Central memory CD8-positive, alpha-beta T cell (primary cell): ENCODE data around the gene CYP4F22.
"Not testable (repeated sequence)": the region's sequence is repeated elsewhere in the genome, so short reads cannot be mapped to it uniquely, and the experiment has no call there.

Source experiments
- ATAC-seq: fragments of 150-1000 bp; cut with Tn5 transposase; replicated peaks from 2 replicates; pipeline ENCODE4 v1.10.0; 2022; ENCODE audit warnings: mild to moderate bottlenecking, moderate FRiP score, moderate number of reproducible peaks; ENCODE audit not compliant: poor library complexity, severe bottlenecking; ENCODE audit errors: extremely low read depth
- DNase-seq, 2 donors: peaks; one replicate each; pipeline ENCODE4 v3.0.0; 2021; ENCODE audit warnings: low spot score in 2 of 2
- H3K27ac Mint-ChIP-seq: one replicate; pipeline ENCODE4 v1.8.0; 2022; ENCODE audit warnings: low read depth, mild to moderate bottlenecking, moderate library complexity, mixed read lengths
- H3K27me3 Mint-ChIP-seq: one replicate; pipeline ENCODE4 v1.8.0; 2022; ENCODE audit warnings: mixed read lengths
- H3K36me3 Mint-ChIP-seq: one replicate; pipeline ENCODE4 v1.8.0; 2022; ENCODE audit warnings: mild to moderate bottlenecking, moderate library complexity, mixed read lengths; ENCODE audit not compliant: insufficient read depth
- H3K4me1 Mint-ChIP-seq: one replicate; pipeline ENCODE4 v1.8.0; 2022; ENCODE audit warnings: mixed read lengths
- H3K4me3 Mint-ChIP-seq: one replicate; pipeline ENCODE4 v1.8.0; 2022; ENCODE audit warnings: mild to moderate bottlenecking, moderate library complexity, mixed read lengths
- H3K9me3 Mint-ChIP-seq: one replicate; pipeline ENCODE4 v1.8.0; 2022; ENCODE audit warnings: mixed read lengths

Gene CYP4F22

GRCh38 chr19:15508035-15508710 lies at the start of gene CYP4F22:
CYP4F22 (plus strand) TSS chr19:15508525; CDS start chr19:15525337, 16,812 bp downstream.
- no peak for DNase-seq

GRCh38 chr19:15461694-15462093 lies 46.6 kb upstream of the CYP4F22 start:
- Mint-ChIP-seq H3K36me3 (peaks cover 41% of the 10 kb centered on the region), H3K9me3 (no peaks in the 10 kb centered on the region), H3K27ac (peak overlapping the region; percentile 82), H3K4me3 (peak overlapping the region; percentile 92), H3K4me1 (peaks cover 35% of the 10 kb centered on the region), H3K27me3 (no peaks in the 10 kb centered on the region)
- ATAC-seq (no peak), DNase-seq (no peak)

More at GRCh38 chr19:15508035-15508710, at the start of gene CYP4F22:
- Mint-ChIP-seq H3K9me3 (no peaks in the 10 kb centered on the region), H3K27ac (peak within 1 kb of the TSS; percentile 57), H3K4me3 (peak within 1 kb of the TSS; percentile 64), H3K36me3 (no peaks in the 10 kb centered on the region), H3K4me1 (peaks cover 18% of the 10 kb centered on the region), H3K27me3 (peaks cover 18% of the 10 kb centered on the region)
- ATAC-seq = peak; percentile 40

GRCh38 chr19:15463861-15464371 lies 44.4 kb upstream of the CYP4F22 start:
- Mint-ChIP-seq H3K27ac (peak overlapping the region; percentile 90), H3K9me3 (no peaks in the 10 kb centered on the region), H3K4me1 (peaks cover 56% of the 10 kb centered on the region), H3K4me3 (peak overlapping the region; percentile 92), H3K36me3 (peaks cover 38% of the 10 kb centered on the region), H3K27me3 (no peaks in the 10 kb centered on the region)
- DNase-seq (peak; percentile 60 to 73), ATAC-seq (peak; percentile 91)

GRCh38 chr19:15464394-15465385 lies 43.6 kb upstream of the CYP4F22 start, which contains the start of gene RASAL3:
RASAL3 (minus strand) TSS chr19:15464544; CDS start chr19:15464358, 186 bp downstream.
- no peaks in the 10 kb centered on the region for H3K27me3 Mint-ChIP-seq
- peaks cover 62% of the 10 kb centered on the region for H3K4me1 Mint-ChIP-seq
- peak; percentile 39 to 41 for DNase-seq
- H3K27ac Mint-ChIP-seq = peak within 1 kb of the TSS; percentile 90
- H3K36me3 Mint-ChIP-seq = peaks cover 34% of the 10 kb centered on the region
- peak; percentile 76 for ATAC-seq
- H3K4me3 Mint-ChIP-seq = peak within 1 kb of the TSS; percentile 92
- H3K9me3 Mint-ChIP-seq = no peaks in the 10 kb centered on the region

DNA sequence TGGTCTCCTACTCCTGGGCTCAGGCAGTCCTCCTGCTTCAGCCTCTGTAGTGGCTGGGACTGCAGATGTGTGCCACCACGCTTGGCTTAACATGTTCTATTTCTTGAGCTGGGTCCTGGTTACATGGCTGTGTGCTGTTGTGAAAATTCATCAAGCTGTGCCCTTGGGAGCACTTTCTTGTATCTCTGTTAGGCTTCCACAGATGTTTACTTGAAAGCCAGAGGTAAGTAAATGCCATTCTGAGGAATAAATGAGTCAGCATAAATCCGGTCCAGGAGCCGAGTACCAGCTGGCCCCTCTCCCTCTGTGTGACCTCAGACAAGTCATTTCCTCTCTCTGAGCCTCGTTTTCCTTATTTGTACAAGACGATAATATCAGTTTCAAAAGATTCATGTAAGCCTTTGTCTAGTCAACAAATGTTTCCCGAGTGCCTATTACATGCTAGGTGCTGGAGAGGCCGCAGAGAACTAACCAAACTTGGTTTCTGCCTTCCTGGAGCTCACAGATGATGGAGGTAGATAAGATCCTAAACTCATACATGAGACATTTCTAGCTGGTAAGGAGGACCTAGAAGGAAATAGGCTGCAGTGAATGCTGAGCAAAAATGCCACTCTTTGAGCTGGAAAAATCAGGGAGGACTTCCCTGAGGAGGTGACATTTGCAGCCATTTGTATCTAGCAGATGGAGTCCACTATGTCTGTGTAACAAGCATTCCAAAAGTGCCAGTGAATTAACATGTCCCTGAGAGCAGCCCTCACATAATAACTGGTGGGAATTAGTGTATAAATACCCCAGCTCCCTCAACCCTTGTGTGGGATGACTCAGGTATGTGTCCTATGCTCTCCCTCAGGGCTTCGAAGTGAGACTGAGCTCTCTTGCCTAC lies 41.2 kb upstream of the CYP4F22 start:
- DNase-seq (no peak), ATAC-seq (peak; percentile 18)
- peak overlapping the region; percentile 89 for H3K27ac Mint-ChIP-seq
- peak overlapping the region; percentile 62 for H3K4me3 Mint-ChIP-seq
- H3K27me3 Mint-ChIP-seq = no peaks in the 10 kb centered on the region
- H3K9me3 Mint-ChIP-seq = no peaks in the 10 kb centered on the region
- H3K36me3 Mint-ChIP-seq = peaks cover 19% of the 10 kb centered on the region
- H3K4me1 Mint-ChIP-seq = peaks cover 57% of the 10 kb centered on the region

- H3K4me3 Mint-ChIP-seq = peak overlapping the region; percentile 39
- H3K9me3 Mint-ChIP-seq = no peaks in the 10 kb centered on the region
- H3K27me3 Mint-ChIP-seq = no peaks in the 10 kb centered on the region
- no peak for DNase-seq
- peaks cover 57% of the 10 kb centered on the region for H3K4me1 Mint-ChIP-seq
- peak overlapping the region; percentile 89 for H3K27ac Mint-ChIP-seq
- peaks cover 16% of the 10 kb centered on the region for H3K36me3 Mint-ChIP-seq
- ATAC-seq = no peak
These were observed 40.6 kb upstream of the CYP4F22 start for GRCh38 chr19:15467734-15468214.

DNA sequence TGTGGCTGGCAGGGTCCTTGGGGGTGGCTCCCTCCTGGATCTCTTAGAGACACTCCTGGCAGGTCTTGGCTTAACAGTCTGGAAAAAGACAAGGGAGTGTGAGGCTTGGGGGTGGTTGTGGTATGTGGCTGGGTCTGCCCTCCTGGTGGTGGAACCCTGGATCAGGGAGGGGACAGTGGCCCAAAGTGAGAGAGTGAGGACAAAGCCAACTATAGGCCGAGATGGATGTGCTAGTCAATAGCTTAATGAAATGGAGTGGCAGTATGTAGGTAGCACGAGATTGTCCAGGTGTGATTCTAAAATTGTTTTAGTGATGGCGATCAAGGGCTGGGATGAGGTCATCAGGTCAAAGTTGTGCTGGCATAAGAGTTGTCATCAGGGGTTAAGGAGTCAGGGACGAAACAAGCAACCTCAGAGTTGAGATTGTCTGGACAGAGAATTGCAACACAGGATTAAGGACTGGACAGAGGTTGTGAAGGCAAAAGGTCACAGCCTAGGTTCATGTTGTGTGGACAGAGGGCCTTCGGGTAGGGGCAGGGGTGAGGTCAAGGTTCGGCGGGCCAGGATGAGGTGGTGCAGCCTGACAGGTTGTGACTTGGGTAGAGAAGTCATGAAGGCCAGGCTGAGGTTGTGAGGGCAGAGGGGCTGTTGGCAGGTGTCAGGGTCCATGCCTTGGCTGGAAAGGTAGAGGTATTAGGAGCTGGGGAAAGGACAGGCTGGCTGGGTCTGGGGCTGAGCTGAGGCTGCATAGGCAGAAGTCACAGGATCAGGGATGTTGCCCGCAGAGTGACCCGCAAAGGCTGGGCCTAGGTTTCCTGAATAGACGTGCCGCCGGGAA lies 39.4 kb upstream of the CYP4F22 start:
- H3K36me3 Mint-ChIP-seq = peaks cover 9% of the 10 kb centered on the region
- H3K27ac Mint-ChIP-seq = peak overlapping the region; percentile 16
- ATAC-seq = no peak
- peak overlapping the region; percentile 70 for H3K4me3 Mint-ChIP-seq
- H3K9me3 Mint-ChIP-seq = no peaks in the 10 kb centered on the region
- H3K4me1 Mint-ChIP-seq = peaks cover 57% of the 10 kb centered on the region
- H3K27me3 Mint-ChIP-seq = no peaks in the 10 kb centered on the region
- no peak for DNase-seq

DNA sequence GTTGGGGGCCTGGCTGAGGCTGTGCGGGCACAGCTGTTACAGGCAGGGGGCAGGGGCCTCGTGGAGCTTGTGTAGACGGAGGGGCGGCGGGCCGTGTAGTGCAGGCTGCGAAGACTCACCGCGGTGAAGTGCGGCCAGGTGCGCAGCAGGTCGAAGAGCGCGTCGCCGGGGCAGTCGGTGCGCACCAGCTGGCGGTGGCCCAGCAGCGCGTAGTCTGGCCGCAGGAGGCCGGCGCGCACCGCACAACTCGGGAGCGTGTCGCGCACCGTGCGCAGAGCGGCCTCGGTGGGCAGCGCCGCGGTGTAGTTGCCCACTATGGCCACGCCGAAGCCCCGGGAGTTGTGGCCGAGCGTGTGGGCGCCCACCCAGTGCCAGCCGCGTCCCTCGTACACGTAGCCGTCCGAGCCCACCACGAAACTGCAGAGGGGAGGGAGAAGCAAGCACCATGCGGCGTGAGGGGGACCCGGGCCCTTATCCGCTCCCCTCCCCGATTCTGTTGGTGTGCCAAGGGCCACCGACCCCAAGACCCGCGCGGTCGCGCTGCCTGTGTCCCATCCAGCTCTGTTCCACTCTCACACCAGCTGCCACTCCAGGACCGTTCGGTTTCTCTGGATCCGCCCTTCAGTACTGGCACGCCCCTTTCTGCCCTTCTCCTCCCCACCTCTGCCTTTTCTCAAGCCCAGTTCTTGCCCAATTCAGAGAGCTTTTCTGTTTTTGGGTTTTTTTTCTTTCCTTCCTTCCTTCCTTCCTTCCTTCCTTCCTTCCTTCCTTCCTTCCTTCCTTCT lies 38.6 kb upstream of the CYP4F22 start:
- ATAC-seq = peak; percentile 51
- peak overlapping the region; percentile 16 for H3K27ac Mint-ChIP-seq
- peaks cover 53% of the 10 kb centered on the region for H3K4me1 Mint-ChIP-seq
- DNase-seq = no peak
- H3K27me3 Mint-ChIP-seq = no peaks in the 10 kb centered on the region
- peak overlapping the region; percentile 70 for H3K4me3 Mint-ChIP-seq
- no peaks in the 10 kb centered on the region for H3K9me3 Mint-ChIP-seq
- peaks cover 4% of the 10 kb centered on the region for H3K36me3 Mint-ChIP-seq

DNA sequence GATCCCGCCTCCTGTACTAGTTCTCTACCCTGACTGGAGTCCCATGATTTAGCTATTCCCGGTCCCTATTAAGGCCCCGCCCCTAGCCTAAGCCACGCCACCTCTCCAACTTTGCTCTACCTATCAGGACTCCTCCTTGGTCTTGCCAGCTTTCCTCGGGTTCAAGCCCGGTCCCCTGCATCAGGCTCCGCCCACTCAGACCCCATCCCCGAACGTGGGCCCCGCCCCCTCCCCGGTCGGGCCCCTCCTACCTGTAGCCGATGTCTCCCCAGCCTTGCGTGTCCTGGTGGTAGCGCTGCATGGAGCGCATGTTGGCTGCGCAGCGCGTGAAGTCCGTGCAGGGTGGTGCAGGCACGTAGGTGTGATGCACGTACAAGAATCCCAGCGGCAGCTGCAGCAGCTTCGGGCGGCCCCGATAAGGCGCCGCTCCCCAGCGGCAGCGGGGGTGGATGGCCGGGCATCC lies 36.7 kb upstream of the CYP4F22 start:
- DNase-seq (no peak), ATAC-seq (no peak)
- H3K27ac Mint-ChIP-seq = no peak overlapping the region
- peaks cover 49% of the 10 kb centered on the region for H3K4me1 Mint-ChIP-seq
- H3K27me3 Mint-ChIP-seq = no peaks in the 10 kb centered on the region
- peaks cover 2% of the 10 kb centered on the region for H3K36me3 Mint-ChIP-seq
- peak overlapping the region; percentile 25 for H3K4me3 Mint-ChIP-seq
- H3K9me3 Mint-ChIP-seq = no peaks in the 10 kb centered on the region

DNA sequence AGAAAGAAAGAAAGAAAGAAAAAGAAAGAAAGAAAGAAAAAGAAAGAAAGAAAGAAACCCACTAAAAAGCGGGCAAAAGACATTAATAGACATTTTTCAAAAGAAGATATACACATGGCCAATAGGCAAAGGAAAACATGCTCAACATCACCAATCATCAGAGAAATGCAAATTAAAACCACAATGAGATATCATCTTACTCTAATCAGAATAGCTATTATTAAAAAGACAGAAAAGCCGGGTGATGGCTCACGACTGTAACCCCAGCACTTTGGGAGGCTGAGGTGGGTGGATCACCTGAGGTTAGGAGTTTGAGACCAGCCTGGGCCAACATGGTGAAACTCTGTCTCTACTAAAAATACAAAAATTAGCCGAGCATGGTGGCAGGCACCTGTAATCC lies 34.5 kb upstream of the CYP4F22 start:
- H3K36me3 Mint-ChIP-seq, ATAC-seq, H3K4me3 Mint-ChIP-seq, H3K9me3 Mint-ChIP-seq, H3K27ac Mint-ChIP-seq, H3K27me3 Mint-ChIP-seq, DNase-seq: not testable (repeated sequence)
- H3K4me1 Mint-ChIP-seq = peaks cover 35% of the 10 kb centered on the region
